Common myeloid progenitor, CD34-positive (primary cell): ENCODE data around the gene GNL2.
"Not testable (repeated sequence)": the region's sequence is repeated elsewhere in the genome, so short reads cannot be mapped to it uniquely, and the experiment has no call there.

Source experiments
- CTCF ChIA-PET: fragments of 350-600 bp; sonication (Branson Sonifier 250); formaldehyde crosslinking; loops from one replicate; lab custom pipeline; 2021; ENCODE audit warnings: antibody characterized with exemption; lab: Charles Lee
- POLR2A ChIA-PET: fragments of 350-600 bp; sonication (Branson Sonifier 250); formaldehyde crosslinking; loops from one replicate; lab custom pipeline; 2021; ENCODE audit warnings: antibody characterized with exemption; lab: Charles Lee
- DNase-seq, 3 donors: peaks; one replicate each; pipeline versions ENCODE4 v3.0.0 to v3.0.0-alpha.2; 2013
- H3K27ac ChIP-seq, 2 experiments: 1 replicate in 1 of 2; 2 replicates in 1 of 2; pipeline ENCODE4 v1.7.0; 2013; ENCODE audit warnings: inconsistent platforms in 2 of 2, low read length in 2 of 2, mild to moderate bottlenecking in 2 of 2, low read depth in 1 of 2, moderate library complexity in 1 of 2; ENCODE audit not compliant: severe bottlenecking in 2 of 2, insufficient read depth in 1 of 2, poor library complexity in 1 of 2
- H3K27me3 ChIP-seq, 5 experiments: replicated peaks in 2 of 5; 1 replicate in 3 of 5; 2 replicates in 2 of 5; pipeline versions ENCODE4 v1.6.1 to v1.7.0; 2013; ENCODE audit warnings: low read length in 4 of 5, mild to moderate bottlenecking in 2 of 5, moderate library complexity in 2 of 5, inconsistent platforms in 1 of 5; ENCODE audit not compliant: insufficient read depth in 5 of 5, control insufficient read depth in 4 of 5
- H3K36me3 ChIP-seq, 4 experiments: 1 replicate in 2 of 4; 2 replicates in 2 of 4; pipeline versions ENCODE4 v1.6.1 to v1.7.0; 2013; ENCODE audit warnings: low read length in 3 of 4, control low read depth in 1 of 4, mild to moderate bottlenecking in 1 of 4; ENCODE audit not compliant: control insufficient read depth in 4 of 4, insufficient read depth in 4 of 4
- H3K4me1 ChIP-seq, 4 experiments: 1 replicate in 3 of 4; 2 replicates in 1 of 4; pipeline versions ENCODE4 v1.6.1 to v1.7.1; 2013; ENCODE audit warnings: low read length in 3 of 4, mild to moderate bottlenecking in 3 of 4, control low read depth in 1 of 4, inconsistent platforms in 1 of 4, moderate library complexity in 1 of 4; ENCODE audit not compliant: control insufficient read depth in 4 of 4, insufficient read depth in 4 of 4; ENCODE audit errors: control extremely low read depth in 1 of 4
- H3K4me3 ChIP-seq, 7 experiments: 1 replicate in 4 of 7; 2 replicates in 3 of 7; pipeline versions ENCODE4 v1.5.1 to v1.7.0; 2013; ENCODE audit warnings: mild to moderate bottlenecking in 7 of 7, low read length in 6 of 7, moderate library complexity in 6 of 7, inconsistent platforms in 2 of 7, low read depth in 2 of 7, control low read depth in 1 of 7; ENCODE audit not compliant: insufficient read depth in 4 of 7, control insufficient read depth in 1 of 7; ENCODE audit errors: extremely low read depth in 1 of 7
- H3K9me3 ChIP-seq, 5 experiments: 1 replicate in 4 of 5; 2 replicates in 1 of 5; pipeline versions ENCODE4 v1.6.1 to v1.7.1; 2013; ENCODE audit warnings: low read length in 4 of 5, mild to moderate bottlenecking in 2 of 5, inconsistent platforms in 1 of 5, low read depth in 1 of 5, moderate library complexity in 1 of 5; ENCODE audit not compliant: control insufficient read depth in 4 of 5, insufficient read depth in 2 of 5; ENCODE audit errors: control extremely low read depth in 1 of 5
- WGBS: methylation state at CpG from one replicate; pipeline ENCODE4 v1.1.5; 2013; ENCODE audit not compliant: insufficient coverage; 5-methylcytosine and 5-hydroxymethylcytosine counted together

Gene GNL2

DNA sequence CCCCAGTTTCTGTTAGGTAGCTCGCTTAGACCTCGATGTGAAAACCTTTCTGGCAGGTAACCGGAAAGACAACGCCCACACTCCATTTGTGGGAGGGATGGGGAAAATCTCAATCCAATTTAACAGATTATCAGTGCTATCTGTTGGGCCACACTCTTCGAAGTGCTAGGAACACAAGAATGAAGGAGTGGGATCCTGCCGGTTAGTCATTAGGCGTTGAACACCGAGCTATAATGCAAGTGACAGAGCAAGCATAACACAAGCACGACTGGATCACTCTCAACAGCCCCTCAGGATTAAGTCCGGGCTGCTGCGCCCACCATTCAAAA lies 42.2 kb downstream of the GNL2 start:
- H3K4me3 ChIP-seq = peak overlapping the region; percentile 89 to 99 (median 98)
- 5% methylated on average over 9 of the region's 11 CpGs for WGBS
- ChIA-PET CTCF (no interaction called here), POLR2A (interaction anchor here (1.4 kb wide), 1 partner anchor 66 kb away, joined by 3 read pairs; no protein-coding TSS in a partner anchor)
- H3K27ac ChIP-seq = peak overlapping the region; percentile 78 to 92
- H3K36me3 ChIP-seq = peaks cover 0 to 21% (median 8%) of the 10 kb centered on the region in 4 experiments
- DNase-seq = peak in 1 of 3 donors; percentile 9
- H3K4me1 ChIP-seq = peaks cover 3 to 24% (median 15%) of the 10 kb centered on the region in 4 experiments
- no peaks in the 10 kb centered on the region for H3K9me3 ChIP-seq
- peaks cover 0 to 6% (median 0%) of the 10 kb centered on the region in 5 experiments for H3K27me3 ChIP-seq

DNA sequence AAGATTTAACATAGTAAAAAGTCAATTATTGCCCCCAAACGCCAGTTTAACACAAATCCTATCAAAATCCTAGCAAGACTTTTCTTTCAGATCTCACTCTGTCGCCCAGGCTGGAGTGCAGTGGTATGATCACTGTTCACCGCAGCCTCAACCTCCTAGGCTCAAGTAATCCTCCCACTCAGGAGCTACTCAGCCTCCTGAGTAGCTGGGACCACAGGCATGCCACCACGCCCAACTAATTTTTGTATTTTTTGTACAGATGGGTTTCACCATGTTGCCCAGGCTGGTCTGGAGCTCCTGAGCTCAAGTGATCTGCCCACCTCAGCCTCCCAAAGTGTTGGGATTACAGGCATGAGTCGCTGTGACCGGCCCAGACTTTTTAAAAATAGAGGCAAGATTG lies 46.4 kb downstream of the GNL2 start:
- WGBS = 100% methylated on average over 3 of the region's 6 CpGs
- Histone ChIP-seq H3K9me3 (no peaks in the 10 kb centered on the region), H3K4me3 (no peak overlapping the region), H3K27me3 (no peaks in the 10 kb centered on the region), H3K4me1 (peaks cover 3 to 16% (median 13%) of the 10 kb centered on the region in 4 experiments), H3K27ac (peak overlapping the region in 1 of 2 experiments; percentile 14), H3K36me3 (peaks cover 2 to 52% (median 25%) of the 10 kb centered on the region in 4 experiments)
- DNase-seq = no peak
- ChIA-PET POLR2A (no interaction called here), CTCF (interaction anchor here (1.3 to 1.6 kb wide), 2 partner anchors 35 to 133 kb away, joined by 5 read pairs; partner anchors contain the start of gene MEAF6)

DNA sequence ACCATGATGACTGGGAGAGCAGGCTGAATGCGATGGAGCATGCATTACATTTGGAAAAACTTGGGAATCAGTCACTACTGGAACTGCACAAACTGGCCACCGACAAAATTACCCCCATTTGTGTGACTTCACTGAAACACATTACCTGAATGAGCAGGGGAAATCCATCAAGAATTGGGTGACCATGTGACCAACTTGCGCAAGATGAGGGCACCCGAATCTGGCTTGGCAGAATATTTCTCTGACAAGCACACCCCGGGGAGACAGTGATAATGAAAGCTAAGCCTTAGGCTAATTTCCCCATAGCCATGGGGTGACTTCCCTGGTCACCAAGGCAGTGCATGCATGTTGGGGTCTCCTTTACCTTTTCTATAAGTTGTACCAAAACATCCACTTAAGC lies 50.7 kb downstream of the GNL2 start:
- Histone ChIP-seq H3K4me1 (no peaks in the 10 kb centered on the region), H3K27ac (no peak overlapping the region), H3K36me3 (peaks cover 2 to 51% (median 25%) of the 10 kb centered on the region in 4 experiments), H3K4me3 (no peak overlapping the region), H3K27me3 (no peaks in the 10 kb centered on the region), H3K9me3 (no peaks in the 10 kb centered on the region)
- CTCF ChIA-PET = no interaction called here
- POLR2A ChIA-PET = no interaction called here
- DNase-seq = no peak
- 84% methylated on average over 4 of the region's 5 CpGs for WGBS

DNA sequence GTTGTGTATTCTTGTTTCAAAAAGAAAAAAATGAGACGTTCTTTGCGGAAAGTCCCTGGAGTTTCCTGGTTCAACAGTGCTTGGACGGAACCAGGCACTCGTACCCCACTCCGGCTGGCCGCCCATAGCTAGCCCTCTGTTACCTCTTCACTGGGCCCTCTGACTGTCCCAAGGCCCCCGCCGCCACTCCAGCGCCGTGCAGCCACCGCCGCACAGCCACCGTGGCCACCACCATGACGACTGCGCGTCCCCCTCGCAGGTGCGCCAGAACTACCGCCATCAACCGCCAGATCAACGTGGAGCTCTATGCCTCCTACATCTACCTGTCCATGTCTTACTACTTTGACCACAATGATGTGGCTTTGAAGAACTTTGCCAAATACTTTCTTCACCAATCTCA lies 51.2 kb downstream of the GNL2 start:
- 98% methylated on average over 20 of the region's 21 CpGs for WGBS
- Histone ChIP-seq H3K36me3 (peaks cover 2 to 55% (median 28%) of the 10 kb centered on the region in 4 experiments), H3K4me1 (no peaks in the 10 kb centered on the region), H3K4me3 (no peak overlapping the region), H3K27ac (no peak overlapping the region), H3K27me3 (no peaks in the 10 kb centered on the region), H3K9me3 (no peaks in the 10 kb centered on the region)
- POLR2A ChIA-PET = no interaction called here
- DNase-seq = no peak
- CTCF ChIA-PET = no interaction called here

DNA sequence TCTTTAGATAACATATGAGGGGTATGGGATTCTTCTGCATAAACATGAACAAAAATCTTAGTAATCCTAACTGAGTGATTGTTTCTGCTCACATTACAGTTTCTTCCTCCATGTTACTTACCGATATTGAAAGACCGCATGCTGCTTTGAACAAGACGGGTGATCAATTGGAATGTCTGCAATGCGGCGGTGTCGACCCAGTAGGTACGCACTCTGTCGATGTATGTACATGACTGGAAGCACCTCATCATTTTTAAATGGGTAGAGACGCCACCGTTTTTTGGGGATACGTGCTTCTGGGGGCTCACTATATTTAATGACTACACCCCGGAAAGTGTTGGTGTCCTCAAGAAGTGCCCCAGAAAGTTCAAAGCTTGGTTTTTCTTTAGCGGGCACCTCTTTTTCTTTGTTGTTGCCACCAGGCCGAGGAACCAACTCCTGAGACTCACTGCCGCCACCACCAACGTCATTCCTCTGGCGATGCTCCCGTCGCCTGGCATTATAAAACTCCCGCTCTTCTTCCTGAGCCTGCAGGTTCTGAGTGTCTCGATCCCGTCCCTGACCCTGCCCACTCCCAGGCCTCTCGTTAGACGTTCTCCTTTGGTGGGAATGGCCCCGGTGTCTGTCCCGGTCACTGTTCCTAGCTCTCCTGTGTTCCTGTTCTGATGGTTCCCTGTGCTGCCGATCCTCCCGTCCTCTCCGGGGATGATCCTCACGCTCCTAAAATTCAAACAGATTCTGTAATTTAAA lies 55.5 kb downstream of the GNL2 start:
- POLR2A ChIA-PET = no interaction called here

DNA sequence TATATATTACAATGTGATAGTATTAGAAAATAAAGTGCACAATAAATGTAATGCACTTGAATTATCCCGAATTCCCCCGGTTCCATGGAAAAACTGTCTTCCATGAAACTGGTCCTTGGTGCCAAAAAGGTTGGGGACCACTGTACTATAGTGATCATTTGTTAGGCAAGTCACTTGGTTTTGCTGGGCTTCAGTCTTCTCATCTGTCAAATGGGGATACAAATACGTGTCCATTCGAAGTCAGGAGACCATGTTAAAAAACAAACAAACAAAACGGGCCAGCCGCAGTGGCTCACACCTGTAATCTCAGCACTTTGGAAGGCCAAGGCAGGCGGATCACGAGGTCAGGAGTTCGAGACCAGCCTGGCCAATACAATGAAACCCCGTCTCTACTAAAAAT lies 56.6 kb downstream of the GNL2 start:
- H3K4me3 ChIP-seq, POLR2A ChIA-PET, DNase-seq, H3K9me3 ChIP-seq, H3K27ac ChIP-seq, H3K27me3 ChIP-seq, CTCF ChIA-PET, H3K4me1 ChIP-seq: not testable (repeated sequence)
- 100% methylated on average over 7 of the region's 10 CpGs for WGBS
- H3K36me3 ChIP-seq = peaks cover 5 to 62% (median 37%) of the 10 kb centered on the region in 4 experiments

More for the DNA sequence above, 55.5 kb downstream of the GNL2 start:
- no peak overlapping the region for H3K27ac ChIP-seq
- DNase-seq = no peak
- H3K27me3 ChIP-seq = no peaks in the 10 kb centered on the region
- WGBS = 98% methylated on average over 30 of the region's 30 CpGs
- CTCF ChIA-PET = no interaction called here
- H3K9me3 ChIP-seq = no peaks in the 10 kb centered on the region
- H3K36me3 ChIP-seq = peaks cover 5 to 71% (median 42%) of the 10 kb centered on the region in 4 experiments
- no peak overlapping the region for H3K4me3 ChIP-seq
- no peaks in the 10 kb centered on the region for H3K4me1 ChIP-seq

DNA sequence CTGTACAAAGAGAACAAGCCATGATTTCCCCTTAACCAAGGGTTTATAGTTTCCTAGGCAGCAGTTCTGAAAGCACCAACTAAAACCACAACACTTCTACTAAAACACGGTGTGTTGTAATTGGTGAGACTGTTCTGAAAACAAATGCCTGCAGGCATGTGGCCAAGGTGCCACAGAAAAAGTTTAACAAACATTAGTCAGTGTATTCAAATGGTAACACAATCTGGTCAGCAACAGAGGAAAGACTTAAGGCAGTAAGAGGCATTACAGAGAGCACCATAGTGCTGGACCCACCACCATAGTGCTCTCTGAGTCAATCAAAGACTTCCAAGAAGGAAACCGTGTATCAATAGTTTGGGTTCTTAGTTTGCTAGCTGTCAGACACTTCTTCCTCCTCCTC lies 58.4 kb downstream of the GNL2 start:
- Histone ChIP-seq H3K27me3 (no peaks in the 10 kb centered on the region), H3K4me1 (no peaks in the 10 kb centered on the region), H3K36me3 (peaks cover 5 to 61% (median 37%) of the 10 kb centered on the region in 4 experiments), H3K9me3 (no peaks in the 10 kb centered on the region), H3K27ac (no peak overlapping the region), H3K4me3 (no peak overlapping the region)
- no peak for DNase-seq
- CTCF ChIA-PET = no interaction called here
- POLR2A ChIA-PET = no interaction called here
- 100% methylated on average over 1 of the region's 2 CpGs for WGBS
